Common myeloid progenitor, CD34-positive (primary cell): ENCODE results near the gene FTCD.
"Not testable (repeated sequence)": the region's sequence is repeated elsewhere in the genome, so short reads cannot be mapped to it uniquely, and the experiment has no call there.

ENCODE experiments used
- CTCF ChIA-PET: fragments of 350-600 bp; sonication (Branson Sonifier 250); formaldehyde crosslinking; loops from one replicate; lab custom pipeline; 2021; ENCODE audit warnings: antibody characterized with exemption; lab: Charles Lee
- POLR2A ChIA-PET: fragments of 350-600 bp; sonication (Branson Sonifier 250); formaldehyde crosslinking; loops from one replicate; lab custom pipeline; 2021; ENCODE audit warnings: antibody characterized with exemption; lab: Charles Lee
- DNase-seq, 3 donors: peaks; one replicate each; pipeline versions ENCODE4 v3.0.0 to v3.0.0-alpha.2; 2013
- H3K27ac ChIP-seq, 2 experiments: 1 replicate in 1 of 2; 2 replicates in 1 of 2; pipeline ENCODE4 v1.7.0; 2013; ENCODE audit warnings: inconsistent platforms in 2 of 2, low read length in 2 of 2, mild to moderate bottlenecking in 2 of 2, low read depth in 1 of 2, moderate library complexity in 1 of 2; ENCODE audit not compliant: severe bottlenecking in 2 of 2, insufficient read depth in 1 of 2, poor library complexity in 1 of 2
- H3K27me3 ChIP-seq, 5 experiments: replicated peaks in 2 of 5; 1 replicate in 3 of 5; 2 replicates in 2 of 5; pipeline versions ENCODE4 v1.6.1 to v1.7.0; 2013; ENCODE audit warnings: low read length in 4 of 5, mild to moderate bottlenecking in 2 of 5, moderate library complexity in 2 of 5, inconsistent platforms in 1 of 5; ENCODE audit not compliant: insufficient read depth in 5 of 5, control insufficient read depth in 4 of 5
- H3K36me3 ChIP-seq, 4 experiments: 1 replicate in 2 of 4; 2 replicates in 2 of 4; pipeline versions ENCODE4 v1.6.1 to v1.7.0; 2013; ENCODE audit warnings: low read length in 3 of 4, control low read depth in 1 of 4, mild to moderate bottlenecking in 1 of 4; ENCODE audit not compliant: control insufficient read depth in 4 of 4, insufficient read depth in 4 of 4
- H3K4me1 ChIP-seq, 4 experiments: 1 replicate in 3 of 4; 2 replicates in 1 of 4; pipeline versions ENCODE4 v1.6.1 to v1.7.1; 2013; ENCODE audit warnings: low read length in 3 of 4, mild to moderate bottlenecking in 3 of 4, control low read depth in 1 of 4, inconsistent platforms in 1 of 4, moderate library complexity in 1 of 4; ENCODE audit not compliant: control insufficient read depth in 4 of 4, insufficient read depth in 4 of 4; ENCODE audit errors: control extremely low read depth in 1 of 4
- H3K4me3 ChIP-seq, 7 experiments: 1 replicate in 4 of 7; 2 replicates in 3 of 7; pipeline versions ENCODE4 v1.5.1 to v1.7.0; 2013; ENCODE audit warnings: mild to moderate bottlenecking in 7 of 7, low read length in 6 of 7, moderate library complexity in 6 of 7, inconsistent platforms in 2 of 7, low read depth in 2 of 7, control low read depth in 1 of 7; ENCODE audit not compliant: insufficient read depth in 4 of 7, control insufficient read depth in 1 of 7; ENCODE audit errors: extremely low read depth in 1 of 7
- H3K9me3 ChIP-seq, 5 experiments: 1 replicate in 4 of 5; 2 replicates in 1 of 5; pipeline versions ENCODE4 v1.6.1 to v1.7.1; 2013; ENCODE audit warnings: low read length in 4 of 5, mild to moderate bottlenecking in 2 of 5, inconsistent platforms in 1 of 5, low read depth in 1 of 5, moderate library complexity in 1 of 5; ENCODE audit not compliant: control insufficient read depth in 4 of 5, insufficient read depth in 2 of 5; ENCODE audit errors: control extremely low read depth in 1 of 5
- WGBS: methylation state at CpG from one replicate; pipeline ENCODE4 v1.1.5; 2013; ENCODE audit not compliant: insufficient coverage; 5-methylcytosine and 5-hydroxymethylcytosine counted together

FTCD gene

DNA sequence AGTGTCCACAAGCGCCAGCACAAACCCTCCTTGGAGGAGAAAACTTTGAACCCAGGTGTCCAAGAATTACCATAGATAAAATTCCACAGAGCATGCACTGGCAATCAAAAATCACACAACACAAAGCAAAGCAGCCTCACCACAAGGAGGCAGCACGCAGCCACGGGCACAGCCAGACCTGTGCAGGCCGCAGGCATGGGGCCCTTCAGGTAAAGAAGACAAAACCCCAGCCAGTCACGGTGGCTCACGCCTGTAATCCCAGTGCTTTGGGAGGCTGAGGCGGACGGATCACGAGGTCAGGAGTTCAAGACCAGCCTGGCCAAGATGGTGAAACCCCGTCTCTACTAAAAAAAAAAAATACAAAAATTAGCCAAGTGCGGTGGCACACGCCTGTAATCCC, 8.0 kb downstream of the FTCD start:
- CTCF ChIA-PET: interaction anchor here (1.3 kb wide), 1 partner anchor 128 kb away, joined by 3 read pairs; no protein-coding TSS in a partner anchor
- H3K4me3 ChIP-seq, POLR2A ChIA-PET, H3K27me3 ChIP-seq, H3K27ac ChIP-seq, H3K36me3 ChIP-seq, H3K4me1 ChIP-seq, H3K9me3 ChIP-seq: not testable (repeated sequence)
- 67% methylated on average over 10 of the region's 12 CpGs for WGBS
- DNase-seq: peak; percentile 56 to 73 (median 69)

DNA sequence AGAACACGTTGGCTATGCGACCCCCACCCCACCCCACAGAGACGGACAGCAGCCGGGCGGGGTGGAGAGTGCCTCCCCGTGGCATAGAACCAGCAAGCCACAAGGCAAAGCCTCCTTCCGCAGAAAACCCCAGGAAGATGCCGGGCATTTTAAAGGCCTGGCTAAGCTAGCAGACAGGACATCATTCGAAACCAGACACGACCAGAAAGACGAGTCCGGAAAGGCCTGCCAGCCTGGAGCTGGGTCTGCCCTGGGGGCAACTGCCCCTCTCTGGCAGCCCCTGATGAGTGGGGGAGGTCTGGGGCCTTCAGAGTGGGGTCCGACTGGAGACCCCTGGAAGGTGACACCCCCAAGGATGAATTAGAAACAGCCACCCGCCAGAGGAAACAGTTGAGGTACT, 8.5 kb downstream of the FTCD start:
- Histone ChIP-seq H3K27me3 (no peaks in the 10 kb centered on the region), H3K4me3 (no peak overlapping the region), H3K27ac (no peak overlapping the region), H3K9me3 (peaks cover 0 to 2% (median 0%) of the 10 kb centered on the region in 5 experiments), H3K36me3 (no peaks in the 10 kb centered on the region), H3K4me1 (peaks cover 0 to 7% (median 2%) of the 10 kb centered on the region in 4 experiments)
- CTCF ChIA-PET: interaction anchor here (1.3 kb wide), 1 partner anchor 129 kb away, joined by 3 read pairs; no protein-coding TSS in a partner anchor
- POLR2A ChIA-PET: no interaction called here
- 94% methylated on average over 13 of the region's 14 CpGs for WGBS
- no peak for DNase-seq

DNA sequence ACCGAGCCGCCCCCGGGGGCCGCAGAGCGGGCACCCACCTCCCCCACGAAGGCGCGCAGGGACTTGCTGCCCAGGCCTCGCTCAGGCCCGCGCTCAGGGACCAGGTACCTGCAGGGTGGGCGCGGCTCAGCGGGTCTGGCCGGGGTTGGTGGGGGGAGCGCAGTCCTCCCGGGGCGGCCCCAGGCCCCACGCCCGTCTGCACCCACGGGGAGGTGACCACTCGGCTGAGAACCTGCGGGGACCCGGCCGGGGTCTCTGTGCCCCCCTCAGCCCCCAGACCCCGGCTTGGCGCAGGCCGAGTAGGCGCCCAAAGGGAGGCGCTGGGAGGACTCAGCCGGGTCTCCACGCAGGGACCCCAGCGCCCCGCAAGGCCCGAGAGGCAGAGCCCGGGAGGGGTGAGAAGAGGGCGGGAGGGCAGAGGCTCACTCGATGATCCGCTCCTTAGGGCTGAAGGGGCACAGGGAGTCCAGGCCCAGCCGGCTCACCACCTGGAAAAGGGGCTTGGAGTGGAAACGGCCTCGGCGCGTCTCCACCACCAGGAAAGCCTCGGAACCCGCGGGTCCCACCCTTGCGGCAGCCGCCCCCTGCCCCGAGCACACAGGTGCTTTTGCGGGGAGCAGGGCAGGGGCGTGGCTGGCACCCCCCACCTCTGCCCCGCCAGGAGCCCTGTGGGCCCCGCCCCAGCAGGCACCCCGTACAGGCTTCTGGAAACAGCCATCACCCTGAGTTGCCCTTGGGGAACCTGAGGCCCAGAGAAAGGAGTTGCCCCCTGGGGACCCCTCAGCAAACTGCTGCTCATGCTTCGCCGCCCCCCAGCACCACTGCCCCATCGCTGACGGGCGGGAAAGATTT, 9.3 kb downstream of the FTCD start:
- ChIA-PET POLR2A (no interaction called here), CTCF (interaction anchor here (1.3 kb wide), 1 partner anchor 130 kb away, joined by 3 read pairs; no protein-coding TSS in a partner anchor)
- H3K4me1 ChIP-seq: peaks cover 0 to 7% (median 2%) of the 10 kb centered on the region in 4 experiments
- no peak overlapping the region for H3K4me3 ChIP-seq
- no peaks in the 10 kb centered on the region for H3K36me3 ChIP-seq
- no peak overlapping the region for H3K27ac ChIP-seq
- peaks cover 0 to 2% (median 0%) of the 10 kb centered on the region in 5 experiments for H3K27me3 ChIP-seq
- DNase-seq: no peak
- WGBS: 92% methylated on average over 42 of the region's 60 CpGs
- H3K9me3 ChIP-seq: peaks cover 0 to 2% (median 0%) of the 10 kb centered on the region in 5 experiments

- peaks cover 0 to 2% (median 0%) of the 10 kb centered on the region in 5 experiments for H3K9me3 ChIP-seq
- WGBS: 92% methylated on average over 26 of the region's 51 CpGs
- peaks cover 0 to 7% (median 2%) of the 10 kb centered on the region in 4 experiments for H3K4me1 ChIP-seq
- ChIA-PET POLR2A (no interaction called here), CTCF (interaction anchor here (4.7 kb wide), 1 partner anchor 174 kb away, joined by 38 read pairs; no protein-coding TSS in a partner anchor)
- H3K27me3 ChIP-seq: peaks cover 0 to 2% (median 0%) of the 10 kb centered on the region in 5 experiments
- no peaks in the 10 kb centered on the region for H3K36me3 ChIP-seq
- H3K4me3 ChIP-seq: no peak overlapping the region
- H3K27ac ChIP-seq: no peak overlapping the region
- DNase-seq: no peak
Measured at GRCh38 chr21:46145159-46145839, 10.1 kb downstream of the FTCD start.

GRCh38 chr21:46144464-46145070, 10.8 kb downstream of the FTCD start:
- CTCF ChIA-PET: interaction anchor here (1.0 to 4.7 kb wide), 5 partner anchors 38 to 181 kb away, joined by 4 to 38 read pairs (median 4); partner anchors contain the start of gene MCM3AP
- no peak for DNase-seq

GRCh38 chr21:46142582-46143473, 12.6 kb downstream of the FTCD start:
- 92% methylated on average over 16 of the region's 21 CpGs for WGBS
- POLR2A ChIA-PET: interaction anchor here (0.8 kb wide), 1 partner anchor 77 kb away, joined by 3 read pairs; no protein-coding TSS in a partner anchor

More at GRCh38 chr21:46144464-46145070, 10.8 kb downstream of the FTCD start:
- Histone ChIP-seq H3K36me3 (no peaks in the 10 kb centered on the region), H3K4me1 (peaks cover 0 to 7% (median 2%) of the 10 kb centered on the region in 4 experiments), H3K9me3 (peaks cover 0 to 2% (median 0%) of the 10 kb centered on the region in 5 experiments), H3K4me3 (peak overlapping the region in 1 of 7 experiments; percentile 88), H3K27me3 (peaks cover 0 to 2% (median 0%) of the 10 kb centered on the region in 5 experiments), H3K27ac (no peak overlapping the region)
- WGBS: 31% methylated on average over 3 of the region's 4 CpGs
- POLR2A ChIA-PET: no interaction called here

More at GRCh38 chr21:46142582-46143473, 12.6 kb downstream of the FTCD start:
- H3K27ac ChIP-seq: no peak overlapping the region
- no peaks in the 10 kb centered on the region for H3K36me3 ChIP-seq
- no peak overlapping the region for H3K4me3 ChIP-seq
- H3K9me3 ChIP-seq: peaks cover 0 to 2% (median 0%) of the 10 kb centered on the region in 5 experiments
- peaks cover 0 to 4% (median 0%) of the 10 kb centered on the region in 5 experiments for H3K27me3 ChIP-seq
- peak in 2 of 3 donors; percentile 31 to 34 for DNase-seq
- CTCF ChIA-PET: interaction anchor here (0.8 to 4.7 kb wide), 17 partner anchors 10 to 183 kb away, joined by 3 to 38 read pairs (median 4); a partner anchor contains a TSS
- H3K4me1 ChIP-seq: peaks cover 0 to 7% (median 2%) of the 10 kb centered on the region in 4 experiments
